Measurements from ENCODE around the gene COMP.
"Not testable (repeated sequence)": the region's sequence is repeated elsewhere in the genome, so short reads cannot be mapped to it uniquely, and the experiment has no call there.

The COMP gene

DNA sequence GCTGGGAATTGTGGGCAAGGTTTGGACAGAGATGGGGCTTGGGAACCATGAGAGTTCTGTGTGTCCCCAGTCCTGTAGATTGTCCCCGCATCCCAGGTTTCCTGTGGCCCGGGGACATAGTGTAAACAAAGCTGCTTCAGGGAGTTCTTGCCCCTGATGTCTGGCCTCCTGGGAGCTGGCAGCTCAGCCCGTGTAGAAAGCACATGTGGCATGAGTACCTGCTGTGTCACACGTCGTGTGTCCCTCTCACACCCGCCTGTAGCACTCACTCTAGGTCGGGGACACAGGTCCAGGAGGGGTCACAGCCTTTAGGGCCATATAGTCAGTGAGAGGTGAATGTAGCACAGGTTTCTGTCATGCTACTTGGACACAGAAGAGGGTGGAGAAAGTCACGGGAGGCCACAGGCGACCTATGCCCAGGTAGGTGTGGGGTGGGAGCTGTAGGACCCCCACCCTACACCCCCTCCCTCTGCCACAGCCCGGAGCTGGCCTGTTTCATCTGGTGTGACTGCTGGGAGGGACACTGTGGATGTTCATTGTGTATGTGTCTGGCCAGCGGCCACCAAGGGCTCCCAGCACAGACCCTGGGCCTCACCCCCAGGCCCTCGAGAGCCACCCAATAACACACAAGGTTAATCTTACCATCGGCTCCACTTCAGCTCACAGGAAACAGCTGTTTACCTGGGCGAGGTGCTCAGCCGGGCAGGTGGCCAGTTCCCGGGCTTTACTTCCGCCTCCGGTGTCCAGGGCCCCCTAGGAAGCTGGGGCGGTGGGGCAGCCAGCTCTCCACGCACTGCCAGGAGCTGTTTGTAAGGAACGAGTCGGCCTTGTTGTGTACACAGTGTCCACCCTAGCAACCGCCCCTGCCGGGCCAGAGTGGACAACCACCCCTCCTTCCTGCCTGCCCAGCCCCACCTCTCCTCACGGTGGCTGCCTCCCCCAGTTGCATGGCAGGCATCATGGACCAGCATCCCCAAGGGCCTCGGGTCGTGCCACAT lies 49.7 kb downstream of the COMP start:
- DNase-seq, result no peak
- intact Hi-C loops (cut with DNase I), result no loop called here

- intact Hi-C loops (cut with DNase I), result no loop called here
- no peak for DNase-seq
These were observed 52.0 kb downstream of the COMP start for GRCh38 chr19:18738961-18739690.

DNA sequence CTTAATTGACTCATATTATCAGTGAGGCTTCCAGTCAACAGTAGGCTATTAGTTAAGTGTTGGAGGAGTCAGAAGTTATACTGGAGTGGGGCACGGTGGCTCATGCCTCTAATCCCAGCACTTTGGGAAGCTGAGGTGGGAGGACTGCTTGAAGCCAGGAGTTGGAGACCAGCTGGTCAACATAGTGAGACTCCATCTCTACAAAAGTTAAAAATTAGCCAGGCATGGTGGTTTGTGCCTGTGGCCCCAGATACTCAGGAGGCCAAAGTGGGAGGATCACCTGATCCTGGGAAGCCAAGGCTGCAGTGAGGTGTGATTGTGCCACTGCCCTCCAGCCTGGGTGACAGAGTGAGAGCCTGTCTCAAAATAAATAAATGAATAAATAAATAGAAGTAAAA lies 53.2 kb downstream of the COMP start:
- intact Hi-C loops (cut with DNase I), result no loop called here
- no peak for DNase-seq

DNA sequence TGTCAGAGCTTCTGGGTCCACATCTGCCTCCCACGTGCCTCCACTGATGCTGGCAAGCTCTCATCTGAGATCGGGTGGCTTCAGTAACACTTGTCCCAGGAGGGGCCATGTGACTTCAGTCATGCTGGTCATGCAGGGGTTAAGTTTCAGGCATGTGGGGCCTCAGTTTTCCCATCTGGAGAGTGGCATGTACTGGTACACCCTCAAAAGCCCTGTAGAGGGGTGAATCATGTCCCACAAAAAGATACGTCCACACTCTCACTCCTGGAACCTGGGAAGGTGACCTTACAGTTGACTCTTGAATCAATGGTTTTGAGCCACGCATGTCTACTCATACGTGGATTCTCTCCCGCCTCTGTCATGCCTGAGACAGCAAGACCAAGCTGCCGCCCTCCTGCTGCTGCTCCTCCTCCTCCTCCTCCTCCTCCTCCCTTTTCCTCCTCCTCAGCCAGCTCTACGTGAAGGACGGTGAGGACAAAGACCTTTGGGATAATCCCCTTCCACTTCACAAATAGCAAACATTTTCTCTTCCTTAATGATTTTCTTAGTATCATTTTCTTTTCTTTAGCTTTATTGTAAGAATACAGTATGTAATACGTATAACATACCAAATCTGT lies 53.7 kb downstream of the COMP start:
- intact Hi-C loops (cut with DNase I), result no loop called here
- DNase-seq, result no peak

GRCh38 chr19:18736415-18737336 lies 54.4 kb downstream of the COMP start:
- DNase-seq, result peak in 15 of 42 donors; percentile 13 to 71 (median 41)
- intact Hi-C loops (cut with DNase I), result no loop called here

- intact Hi-C loops (cut with DNase I), result no loop called here
These were observed 55.4 kb downstream of the COMP start for GRCh38 chr19:18735752-18736151.

DNA sequence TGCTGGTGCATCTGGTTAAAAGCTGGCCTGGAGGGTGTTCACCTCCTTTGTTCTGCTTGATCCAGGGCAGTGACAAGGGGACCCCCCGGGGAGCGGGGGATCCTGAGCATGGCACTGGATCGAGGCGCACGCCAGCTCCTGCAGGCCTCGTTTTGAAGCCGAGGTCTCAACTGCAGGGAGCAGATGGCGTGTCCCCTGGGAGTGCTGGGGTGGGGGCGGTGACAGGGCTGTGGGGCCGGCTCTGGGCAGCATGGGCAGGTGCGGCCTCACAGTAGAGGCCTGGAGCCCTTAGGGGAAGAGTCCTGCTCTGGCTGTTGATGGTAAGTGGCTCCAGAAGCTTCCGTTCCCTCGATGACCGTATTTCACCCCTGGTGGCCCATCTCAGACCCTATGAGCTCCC lies 55.8 kb downstream of the COMP start:
- DNase-seq, result no peak

More at GRCh38 chr19:18735752-18736151, 55.4 kb downstream of the COMP start:
- DNase-seq, result peak in 33 of 42 donors; percentile 20 to 72 (median 43)

DNA sequence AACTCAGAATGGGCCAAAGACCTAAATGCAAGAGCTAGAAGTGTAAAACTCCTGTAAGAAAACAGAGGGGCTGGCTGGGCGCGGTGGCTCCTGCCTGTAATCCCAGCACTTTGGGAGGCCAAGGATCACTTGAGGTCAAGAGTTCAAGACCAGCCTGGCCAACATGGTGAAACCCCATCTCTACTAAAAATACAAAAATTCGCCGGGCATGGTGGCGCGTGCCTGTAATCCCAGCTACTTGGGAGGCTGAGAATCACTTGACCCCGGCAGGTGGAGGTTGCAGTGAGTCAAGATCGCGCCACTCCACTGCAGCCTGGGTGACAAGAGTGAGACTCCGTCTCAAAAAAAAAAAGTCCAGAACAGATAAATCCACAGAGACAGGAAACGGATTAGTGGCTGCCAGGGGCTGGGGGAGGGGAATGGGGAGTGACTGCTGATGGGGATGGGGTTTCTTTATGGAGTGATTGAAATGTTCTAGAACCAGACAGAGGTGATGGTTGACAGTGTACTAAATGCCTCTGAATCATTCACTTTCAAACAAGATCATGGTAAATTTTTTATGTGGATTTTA lies 57.3 kb downstream of the COMP start:
- intact Hi-C loops (cut with DNase I); DNase-seq: not testable (repeated sequence)

More for the DNA sequence above, 55.8 kb downstream of the COMP start:
- intact Hi-C loops (cut with DNase I), result no loop called here

- intact Hi-C loops (cut with DNase I), result no loop called here
- DNase-seq, result no peak
These were observed 57.9 kb downstream of the COMP start for GRCh38 chr19:18733196-18733647.

Data from head of caudate nucleus (tissue), 42 donors.